Glutamatergic neuron (in vitro differentiated cells): ENCODE results near the gene TMEM185A. TPM values are rescaled to one million over a fixed set of nuclear protein-coding genes. Genes with fewer than 3 reads are reported as not detected.

Experiments used
- DNase-seq: peaks from one replicate; pipeline ENCODE4 v3.0.0; 2022
- H3K27ac Mint-ChIP-seq: one replicate; pipeline ENCODE4 v1.8.0; 2020; ENCODE audit warnings: mild to moderate bottlenecking, mixed read lengths, inconsistent platforms; ENCODE audit not compliant: unreplicated experiment
- H3K27me3 Mint-ChIP-seq: one replicate; pipeline ENCODE4 v1.8.0; 2020; ENCODE audit warnings: mild to moderate bottlenecking, moderate library complexity, mixed read lengths, inconsistent platforms; ENCODE audit not compliant: unreplicated experiment
- H3K36me3 Mint-ChIP-seq: one replicate; pipeline ENCODE4 v1.8.0; 2020; ENCODE audit warnings: mild to moderate bottlenecking, mixed read lengths, inconsistent platforms; ENCODE audit not compliant: unreplicated experiment
- H3K4me1 Mint-ChIP-seq: one replicate; pipeline ENCODE4 v1.8.0; 2020; ENCODE audit warnings: mild to moderate bottlenecking, low read depth, mixed read lengths, inconsistent platforms; ENCODE audit not compliant: unreplicated experiment
- H3K4me3 Mint-ChIP-seq: one replicate; pipeline ENCODE4 v1.8.0; 2020; ENCODE audit warnings: mild to moderate bottlenecking, mixed read lengths, inconsistent platforms; ENCODE audit not compliant: unreplicated experiment
- H3K9me3 Mint-ChIP-seq: one replicate; pipeline ENCODE4 v1.8.0; 2020; ENCODE audit warnings: mild to moderate bottlenecking, moderate library complexity, mixed read lengths, inconsistent platforms; ENCODE audit not compliant: unreplicated experiment
- CTCF ChIP-seq: fragments of 200-600 bp; sonication (generic); IDR thresholded peaks from one replicate; pipeline ENCODE4 v1.5.0; 2021; ENCODE audit not compliant: partially characterized antibody, unreplicated experiment
- total RNA-seq: library from RNA; stranded (reverse); fragmentation: NEBNext Ultra II Directional; extraction: Animal tissue kit (Norgen Biotek cat#: 25700); gene quantifications from one replicate; pipeline ENCODE4 v1.2.1, GENCODE V29; 2021; ENCODE audit not compliant: unreplicated experiment

The TMEM185A gene
- total RNA-seq, 1 donor from 2014 or later, result 34.6 TPM

GRCh38 chrX:149641835-149642234, 10.2 kb upstream of the TMEM185A start:
- Mint-ChIP-seq H3K27me3 (no peaks in the 10 kb centered on the region), H3K4me1 (no peaks in the 10 kb centered on the region), H3K36me3 (no peaks in the 10 kb centered on the region), H3K4me3 (no peak overlapping the region), H3K27ac (no peak overlapping the region), H3K9me3 (no peaks in the 10 kb centered on the region)
- DNase-seq, result no peak
- no peak for TF ChIP-seq CTCF

DNA sequence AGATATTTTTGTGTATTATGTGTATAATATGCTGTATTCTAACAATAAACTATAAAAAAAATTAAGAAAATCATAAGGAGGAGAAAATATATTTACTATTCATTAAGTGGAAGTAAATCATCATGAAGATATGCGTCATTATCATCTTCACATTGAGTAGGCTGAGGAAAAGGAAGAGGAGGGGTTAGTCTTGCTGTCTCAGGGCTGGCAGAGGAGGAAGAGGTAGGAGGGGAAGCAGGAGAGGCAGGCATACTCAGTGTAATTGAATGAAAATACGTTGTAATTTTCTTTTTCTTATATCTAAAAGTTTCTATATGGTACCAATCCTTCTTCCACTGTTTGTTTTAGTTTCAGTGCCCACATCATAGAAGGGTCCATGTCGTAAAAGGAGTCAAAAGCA, 9.8 kb upstream of the TMEM185A start:
- Mint-ChIP-seq H3K9me3 (no peaks in the 10 kb centered on the region), H3K4me1 (no peaks in the 10 kb centered on the region), H3K27ac (no peak overlapping the region), H3K4me3 (no peak overlapping the region), H3K36me3 (no peaks in the 10 kb centered on the region), H3K27me3 (no peaks in the 10 kb centered on the region)
- DNase-seq, result no peak
- TF ChIP-seq CTCF, result no peak

DNA sequence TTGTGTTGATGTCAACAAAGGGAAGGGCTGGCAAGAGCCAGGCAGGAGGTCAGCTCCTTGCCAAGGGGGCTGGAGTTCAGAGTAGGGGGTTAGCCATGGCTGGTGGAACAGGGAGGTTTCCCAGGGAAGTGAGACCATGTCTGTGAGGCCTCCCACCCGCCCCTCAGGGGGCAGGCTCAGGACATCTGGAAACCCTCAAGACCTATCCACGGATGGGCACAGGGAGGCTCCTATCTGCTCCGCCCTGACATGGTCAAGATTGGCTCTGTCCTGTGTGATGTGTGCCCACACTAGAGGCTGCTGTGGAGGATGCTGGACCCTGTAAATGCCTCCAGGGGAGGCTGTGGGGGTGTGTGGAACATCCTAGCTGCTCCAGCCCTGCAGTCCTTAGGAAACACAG, 8.0 kb upstream of the TMEM185A start:
- DNase-seq, result no peak
- H3K4me1 Mint-ChIP-seq, result no peaks in the 10 kb centered on the region
- H3K27me3 Mint-ChIP-seq, result peaks cover 3% of the 10 kb centered on the region
- H3K27ac Mint-ChIP-seq, result no peak overlapping the region
- no peaks in the 10 kb centered on the region for H3K9me3 Mint-ChIP-seq
- peaks cover 5% of the 10 kb centered on the region for H3K36me3 Mint-ChIP-seq
- H3K4me3 Mint-ChIP-seq, result no peak overlapping the region
- no peak for TF ChIP-seq CTCF

DNA sequence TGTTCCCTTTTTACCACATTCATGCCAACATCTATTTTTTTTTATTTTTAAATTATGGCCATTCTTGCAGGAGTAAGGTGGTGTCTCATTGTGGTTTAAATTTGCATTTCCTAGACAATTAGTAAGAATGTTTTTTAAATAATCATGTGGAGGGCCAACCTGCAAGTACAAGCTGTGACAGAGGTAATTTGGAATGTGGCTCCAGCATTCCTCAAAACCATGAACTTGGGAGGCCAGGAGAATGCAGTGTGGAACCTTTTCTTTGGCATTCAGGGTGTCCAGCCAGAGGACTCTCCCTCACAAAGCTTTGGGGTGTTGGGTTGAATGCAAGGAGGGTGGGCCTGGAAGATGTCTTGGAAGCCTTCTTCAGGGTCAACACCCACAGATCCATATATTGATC, 7.3 kb upstream of the TMEM185A start:
- H3K9me3 Mint-ChIP-seq, result no peaks in the 10 kb centered on the region
- peaks cover 3% of the 10 kb centered on the region for H3K27me3 Mint-ChIP-seq
- no peak overlapping the region for H3K27ac Mint-ChIP-seq
- no peak for TF ChIP-seq CTCF
- H3K4me3 Mint-ChIP-seq, result no peak overlapping the region
- H3K36me3 Mint-ChIP-seq, result peaks cover 5% of the 10 kb centered on the region
- no peak for DNase-seq
- no peaks in the 10 kb centered on the region for H3K4me1 Mint-ChIP-seq

DNA sequence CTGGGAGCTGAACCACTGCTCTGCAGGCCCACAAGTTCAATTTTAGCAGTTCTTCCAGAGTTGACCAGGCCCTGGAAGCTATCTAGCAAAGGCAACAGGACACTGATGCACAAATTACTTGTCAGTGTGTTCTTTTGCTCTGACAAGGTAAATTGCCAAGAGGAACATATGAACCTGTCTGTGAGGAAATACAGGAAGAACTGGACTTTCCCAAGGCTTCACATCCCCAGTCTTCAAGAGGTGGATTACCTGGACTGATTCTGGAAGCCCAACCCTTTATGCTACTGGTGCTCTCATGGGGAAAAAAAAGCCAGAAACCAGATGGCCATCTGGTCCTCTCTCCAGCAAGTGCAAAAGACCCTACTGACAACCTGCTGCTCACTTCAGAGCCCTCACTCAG, 1.9 kb upstream of the TMEM185A start:
- DNase-seq, result no peak
- Mint-ChIP-seq H3K27ac (no peak overlapping the region), H3K36me3 (peaks cover 5% of the 10 kb centered on the region), H3K4me1 (peaks cover 9% of the 10 kb centered on the region), H3K27me3 (peaks cover 9% of the 10 kb centered on the region), H3K9me3 (peaks cover 10% of the 10 kb centered on the region), H3K4me3 (no peak overlapping the region)
- TF ChIP-seq CTCF, result no peak
